HEK293T (cell line): ENCODE results near the gene ZNF76.

Experiments used
- ARNT ChIP-seq: fragments of 450-650 bp; IDR thresholded peaks from 2 replicates; pipeline ENCODE4 v1.6.1; 2017; ENCODE audit warnings: mild to moderate bottlenecking
- BHLHE40 ChIP-seq: fragments of 450-650 bp; IDR thresholded peaks from 2 replicates; pipeline ENCODE4 v1.6.1; 2016; ENCODE audit warnings: mild to moderate bottlenecking, moderate library complexity, borderline replicate concordance
- CTBP1 ChIP-seq: fragments of 450-650 bp; IDR thresholded peaks from 2 replicates; pipeline ENCODE4 v1.6.1; 2016; ENCODE audit warnings: borderline replicate concordance
- ELF4 ChIP-seq: fragments of 450-650 bp; IDR thresholded peaks from 2 replicates; pipeline ENCODE4 v1.6.1; 2017; ENCODE audit warnings: antibody characterized with exemption
- FOXM1 ChIP-seq: fragments of 450-650 bp; IDR thresholded peaks from 2 replicates; pipeline ENCODE4 v1.6.1; 2017; ENCODE audit warnings: mild to moderate bottlenecking, borderline replicate concordance
- L3MBTL2 ChIP-seq: fragments of 450-650 bp; conservative IDR thresholded peaks from 2 replicates; pipeline ENCODE4 v1.6.1; 2016; ENCODE audit warnings: mild to moderate bottlenecking
- SP1 ChIP-seq: fragments of 450-650 bp; IDR thresholded peaks from 2 replicates; pipeline ENCODE4 v1.6.1; 2017
- SUZ12 ChIP-seq: fragments of 450-650 bp; IDR thresholded peaks from 2 replicates; pipeline ENCODE4 v1.6.1; 2016; ENCODE audit warnings: mild to moderate bottlenecking
- TARDBP ChIP-seq: fragments of 450-650 bp; IDR thresholded peaks from 2 replicates; pipeline ENCODE4 v1.6.1; 2016
- ZNF384 ChIP-seq: fragments of 450-650 bp; IDR thresholded peaks from 2 replicates; pipeline ENCODE4 v1.6.1; 2016

- TF ChIP-seq TARDBP (no peak), SP1 (no peak), SUZ12 (no peak), ARNT (no peak), ELF4 (no peak), ZNF384 (no peak), FOXM1 (no peak), BHLHE40 (no peak), L3MBTL2 (no peak), CTBP1 (no peak)
Measured at GRCh38 chr6:35343835-35344550, 84.5 kb downstream of the ZNF76 start.
